Measurements from ENCODE around the gene SLC22A16.

DNA sequence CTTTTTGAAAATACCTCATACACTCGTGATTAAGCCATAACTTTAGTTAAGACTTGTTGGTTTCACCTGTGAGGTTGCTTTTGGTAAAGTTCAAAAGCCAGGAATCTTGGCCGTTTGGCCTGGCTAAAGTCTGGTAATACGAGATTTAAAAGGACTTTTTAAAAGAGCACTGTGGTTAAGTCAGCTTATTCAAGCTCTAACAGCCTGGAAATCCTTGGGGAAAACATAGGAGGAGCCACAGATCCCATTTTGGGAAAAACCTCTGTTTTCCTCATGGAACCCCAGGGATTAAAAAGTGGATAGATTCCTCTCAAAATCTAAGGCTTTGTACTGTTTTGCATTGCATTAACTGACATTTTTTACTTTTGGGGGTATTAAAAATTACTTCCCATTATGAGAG is 13.7 kb upstream of the SLC22A16 start:
- TF ChIP-seq CTCF (IDR thresholded peaks at IDR 0.05) (no peak), POLR2A (IDR thresholded peaks at IDR 0.05) (no peak), EP300 (IDR thresholded peaks at IDR 0.05) (no peak)
